Stimulated activated CD4-positive, alpha-beta T cell treated with anti-CD3 and anti-CD28 coated beads, Interleukin-4, amount 100 ng/mL, for 4 hours (primary cell): ENCODE measurements around the gene SIX1.

Source experiments
- DNase-seq, 2 experiments: peaks; one replicate each; pipeline ENCODE4 v3.0.0-alpha.2; 2020

SIX1 gene

GRCh38 chr14:60641742-60642269, 7.5 kb downstream of the SIX1 start:
- no peak for DNase-seq

GRCh38 chr14:60640859-60641741, 8.2 kb downstream of the SIX1 start:
- DNase-seq, result no peak

- DNase-seq, result no peak
Measured at GRCh38 chr14:60639674-60640073, 9.6 kb downstream of the SIX1 start.

- no peak for DNase-seq
Measured at GRCh38 chr14:60637479-60638315, 11.6 kb downstream of the SIX1 start.

- no peak for DNase-seq
Measured at GRCh38 chr14:60636879-60637478, 12.3 kb downstream of the SIX1 start.

GRCh38 chr14:60634153-60634552, 15.1 kb downstream of the SIX1 start:
- no peak for DNase-seq

GRCh38 chr14:60632777-60633176, 16.5 kb downstream of the SIX1 start:
- no peak for DNase-seq

GRCh38 chr14:60632257-60632656, 17.0 kb downstream of the SIX1 start:
- DNase-seq, result no peak

GRCh38 chr14:60631842-60632241, 17.4 kb downstream of the SIX1 start:
- no peak for DNase-seq

GRCh38 chr14:60630129-60630528, 19.1 kb downstream of the SIX1 start:
- no peak for DNase-seq

- no peak for DNase-seq
Measured at GRCh38 chr14:60628892-60629291, 20.4 kb downstream of the SIX1 start.

GRCh38 chr14:60622917-60623257, 26.4 kb downstream of the SIX1 start:
- no peak for DNase-seq

GRCh38 chr14:60622210-60622916, 26.9 kb downstream of the SIX1 start:
- no peak for DNase-seq

GRCh38 chr14:60621386-60621785, 27.9 kb downstream of the SIX1 start:
- DNase-seq, result no peak

GRCh38 chr14:60618241-60618640, 31.0 kb downstream of the SIX1 start:
- DNase-seq, result no peak

- DNase-seq, result no peak
Measured at GRCh38 chr14:60616461-60616959, 32.8 kb downstream of the SIX1 start.

GRCh38 chr14:60602291-60602690, 47.0 kb downstream of the SIX1 start:
- DNase-seq, result no peak

- no peak for DNase-seq
Measured at GRCh38 chr14:60599727-60600126, 49.5 kb downstream of the SIX1 start.

- no peak for DNase-seq
Measured at GRCh38 chr14:60596139-60596538, 53.1 kb downstream of the SIX1 start.

GRCh38 chr14:60594062-60594461, 55.2 kb downstream of the SIX1 start:
- DNase-seq, result no peak
